Large intestine (tissue), 3 donors: ENCODE data around the gene TSHZ3. TPM values are rescaled to one million over a fixed set of nuclear protein-coding genes. Genes with fewer than 3 reads are reported as not detected.
A peak's percentile ranks its signal among the peaks of the same experiment; 100 is the strongest.

ENCODE experiments used
- DNase-seq, 2 donors: peaks; one replicate each; pipeline versions ENCODE4 v3.0.0 to v3.0.0-alpha.2; 2013
- H3K27ac ChIP-seq: one replicate; pipeline ENCODE4 v1.5.1; 2013; ENCODE audit warnings: low read length
- H3K27me3 ChIP-seq: 2 replicates; pipeline ENCODE4 v1.6.1; 2013; ENCODE audit warnings: low read length; ENCODE audit not compliant: control insufficient read depth, insufficient read depth
- H3K36me3 ChIP-seq: 2 replicates; pipeline ENCODE4 v1.6.1; 2013; ENCODE audit warnings: low read length; ENCODE audit not compliant: control insufficient read depth, insufficient read depth
- H3K4me1 ChIP-seq: one replicate; pipeline ENCODE4 v1.6.1; 2013; ENCODE audit warnings: low read length; ENCODE audit not compliant: control insufficient read depth, insufficient read depth
- H3K4me3 ChIP-seq: one replicate; pipeline ENCODE4 v1.5.1; 2013; ENCODE audit warnings: low read length
- H3K9me3 ChIP-seq: one replicate; pipeline ENCODE4 v1.6.1; 2013; ENCODE audit warnings: mild to moderate bottlenecking, low read depth, low read length, moderate library complexity; ENCODE audit not compliant: control insufficient read depth
- WGBS: methylation state at CpG from one replicate; pipeline ENCODE4 v1.1.5; 2013; ENCODE audit warnings: low lambda C conversion rate; ENCODE audit not compliant: insufficient coverage; 5-methylcytosine and 5-hydroxymethylcytosine counted together
- polyA plus RNA-seq: library from polyadenylated mRNA; unstranded; fragments of 120-200 nt; gene quantifications from one replicate; pipeline ENCODE4 v1.2.1, GENCODE V29; 2013

TSHZ3 gene
- polyA plus RNA-seq, 1 donor: 6.2 TPM

GRCh38 chr19:31338069-31338776 is 11.0 kb downstream of the TSHZ3 start:
- 56% methylated on average over 4 of the region's 10 CpGs for WGBS
- DNase-seq: peak; percentile 33 to 37
- H3K9me3 ChIP-seq: no peaks in the 10 kb centered on the region
- no peaks in the 10 kb centered on the region for H3K27me3 ChIP-seq
- peak overlapping the region; percentile 36 for H3K27ac ChIP-seq
- no peaks in the 10 kb centered on the region for H3K36me3 ChIP-seq
- peaks cover 3% of the 10 kb centered on the region for H3K4me1 ChIP-seq
- H3K4me3 ChIP-seq: no peak overlapping the region

- no CpG with 5 or more reads among the region's 7 CpGs for WGBS
- DNase-seq: no peak
- H3K27me3 ChIP-seq: no peaks in the 10 kb centered on the region
- H3K4me1 ChIP-seq: peaks cover 3% of the 10 kb centered on the region
- no peaks in the 10 kb centered on the region for H3K36me3 ChIP-seq
- H3K27ac ChIP-seq: no peak overlapping the region
- H3K4me3 ChIP-seq: no peak overlapping the region
- no peaks in the 10 kb centered on the region for H3K9me3 ChIP-seq
Observed at GRCh38 chr19:31337008-31337914, 12.0 kb downstream of the TSHZ3 start.

- H3K4me1 ChIP-seq: peaks cover 5% of the 10 kb centered on the region
Observed at GRCh38 chr19:31335716-31336115, 13.5 kb downstream of the TSHZ3 start.

GRCh38 chr19:31334849-31335624 is 14.2 kb downstream of the TSHZ3 start:
- Histone ChIP-seq H3K9me3 (no peaks in the 10 kb centered on the region), H3K27ac (no peak overlapping the region), H3K4me1 (peaks cover 3% of the 10 kb centered on the region), H3K4me3 (no peak overlapping the region), H3K27me3 (no peaks in the 10 kb centered on the region), H3K36me3 (no peaks in the 10 kb centered on the region)
- no peak for DNase-seq
- no CpG with 5 or more reads among the region's 12 CpGs for WGBS

More at GRCh38 chr19:31335716-31336115, 13.5 kb downstream of the TSHZ3 start:
- H3K27me3 ChIP-seq: no peaks in the 10 kb centered on the region
- DNase-seq: no peak
- no peaks in the 10 kb centered on the region for H3K36me3 ChIP-seq
- H3K9me3 ChIP-seq: no peaks in the 10 kb centered on the region
- no peak overlapping the region for H3K27ac ChIP-seq
- no CpG with 5 or more reads among the region's 6 CpGs for WGBS
- no peak overlapping the region for H3K4me3 ChIP-seq

- peaks cover 3% of the 10 kb centered on the region for H3K4me1 ChIP-seq
- DNase-seq: no peak
Observed at GRCh38 chr19:31334101-31334848, 15.0 kb downstream of the TSHZ3 start.

GRCh38 chr19:31332096-31332495 is 17.1 kb downstream of the TSHZ3 start:
- Histone ChIP-seq H3K27me3 (no peaks in the 10 kb centered on the region), H3K27ac (peak overlapping the region; percentile 20), H3K4me1 (peaks cover 3% of the 10 kb centered on the region), H3K36me3 (no peaks in the 10 kb centered on the region), H3K4me3 (no peak overlapping the region), H3K9me3 (no peaks in the 10 kb centered on the region)
- WGBS: no CpG with 5 or more reads among the region's 8 CpGs
- DNase-seq: no peak

More at GRCh38 chr19:31334101-31334848, 15.0 kb downstream of the TSHZ3 start:
- WGBS: no CpG with 5 or more reads among the region's 7 CpGs
- H3K4me3 ChIP-seq: no peak overlapping the region
- no peaks in the 10 kb centered on the region for H3K27me3 ChIP-seq
- H3K27ac ChIP-seq: no peak overlapping the region
- H3K36me3 ChIP-seq: no peaks in the 10 kb centered on the region
- no peaks in the 10 kb centered on the region for H3K9me3 ChIP-seq

- Histone ChIP-seq H3K4me3 (no peak overlapping the region), H3K36me3 (no peaks in the 10 kb centered on the region), H3K4me1 (peaks cover 3% of the 10 kb centered on the region), H3K27ac (peak overlapping the region; percentile 20), H3K27me3 (no peaks in the 10 kb centered on the region), H3K9me3 (no peaks in the 10 kb centered on the region)
- no CpG with 5 or more reads among the region's 11 CpGs for WGBS
- DNase-seq: no peak
Observed at GRCh38 chr19:31331536-31331935, 17.7 kb downstream of the TSHZ3 start.

GRCh38 chr19:31330761-31331160 is 18.5 kb downstream of the TSHZ3 start:
- H3K27me3 ChIP-seq: no peaks in the 10 kb centered on the region
- peaks cover 3% of the 10 kb centered on the region for H3K4me1 ChIP-seq
- H3K36me3 ChIP-seq: no peaks in the 10 kb centered on the region
- H3K27ac ChIP-seq: no peak overlapping the region
- no CpG with 5 or more reads among the region's 12 CpGs for WGBS
- no peaks in the 10 kb centered on the region for H3K9me3 ChIP-seq
- no peak overlapping the region for H3K4me3 ChIP-seq
- DNase-seq: no peak

- no peak for DNase-seq
- no peaks in the 10 kb centered on the region for H3K36me3 ChIP-seq
- WGBS: no CpG with 5 or more reads among the region's 10 CpGs
- H3K4me1 ChIP-seq: peaks cover 3% of the 10 kb centered on the region
- no peaks in the 10 kb centered on the region for H3K27me3 ChIP-seq
- no peak overlapping the region for H3K27ac ChIP-seq
- H3K9me3 ChIP-seq: no peaks in the 10 kb centered on the region
- H3K4me3 ChIP-seq: no peak overlapping the region
Observed at GRCh38 chr19:31330237-31330636, 19.0 kb downstream of the TSHZ3 start.
